Fibroblast of lung (primary cell): Measurements from ENCODE around the gene CCDC57.

Experiments used
- EZH2 ChIP-seq: IDR thresholded peaks from 2 replicates; pipeline ENCODE4 v1.5.1; 2012; ENCODE audit warnings: low read length, control low read depth, mild to moderate bottlenecking; ENCODE audit errors: missing control alignments
- TF ChIP-seq, protein P1 (sequence below), 2 donors: IDR thresholded peaks in 1 of 2; conservative IDR thresholded peaks in 1 of 2; 1 replicate in 1 of 2; 2 replicates in 1 of 2; pipeline ENCODE4 v1.5.1; 2011 to 2012; ENCODE audit warnings: low read length in 2 of 2, control low read depth in 1 of 2, inconsistent platforms in 1 of 2, low read depth in 1 of 2, mild to moderate bottlenecking in 1 of 2

DNA sequence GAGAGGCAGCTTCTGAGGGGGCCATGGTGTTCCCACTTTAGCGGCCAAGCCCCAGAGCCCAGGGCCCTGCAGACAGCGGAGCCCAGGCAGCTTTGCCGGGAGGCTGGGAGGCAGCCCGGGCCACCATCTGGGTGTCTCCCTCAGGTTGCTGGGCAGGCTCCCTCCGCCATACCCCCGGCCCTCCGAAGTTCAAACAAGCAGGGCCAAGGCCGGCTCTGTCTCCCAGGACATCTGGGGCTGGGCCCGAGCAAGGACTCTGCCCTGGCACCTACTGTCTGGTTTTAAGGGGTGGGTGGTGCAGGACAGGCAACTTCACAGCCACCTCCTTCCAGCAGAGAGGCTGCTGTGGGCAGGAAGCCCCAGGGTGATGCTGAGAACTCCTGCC, 149.7 kb downstream of the CCDC57 start:
- TF ChIP-seq EZH2, result no peak
- TF ChIP-seq, protein P1, sequence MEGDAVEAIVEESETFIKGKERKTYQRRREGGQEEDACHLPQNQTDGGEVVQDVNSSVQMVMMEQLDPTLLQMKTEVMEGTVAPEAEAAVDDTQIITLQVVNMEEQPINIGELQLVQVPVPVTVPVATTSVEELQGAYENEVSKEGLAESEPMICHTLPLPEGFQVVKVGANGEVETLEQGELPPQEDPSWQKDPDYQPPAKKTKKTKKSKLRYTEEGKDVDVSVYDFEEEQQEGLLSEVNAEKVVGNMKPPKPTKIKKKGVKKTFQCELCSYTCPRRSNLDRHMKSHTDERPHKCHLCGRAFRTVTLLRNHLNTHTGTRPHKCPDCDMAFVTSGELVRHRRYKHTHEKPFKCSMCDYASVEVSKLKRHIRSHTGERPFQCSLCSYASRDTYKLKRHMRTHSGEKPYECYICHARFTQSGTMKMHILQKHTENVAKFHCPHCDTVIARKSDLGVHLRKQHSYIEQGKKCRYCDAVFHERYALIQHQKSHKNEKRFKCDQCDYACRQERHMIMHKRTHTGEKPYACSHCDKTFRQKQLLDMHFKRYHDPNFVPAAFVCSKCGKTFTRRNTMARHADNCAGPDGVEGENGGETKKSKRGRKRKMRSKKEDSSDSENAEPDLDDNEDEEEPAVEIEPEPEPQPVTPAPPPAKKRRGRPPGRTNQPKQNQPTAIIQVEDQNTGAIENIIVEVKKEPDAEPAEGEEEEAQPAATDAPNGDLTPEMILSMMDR (conservative IDR thresholded peaks at IDR 0.05 in 1 of 2, IDR thresholded peaks at IDR 0.05 in 1 of 2; ENCODE audit: low read depth in 1 of 2, low read length in 2 of 2), result no peak
